Activated CD4-positive, alpha-beta T cell treated with anti-CD3 and anti-CD28 coated beads for 1 hour (primary cell): Measurements from ENCODE around the gene ARHGEF37.
"Not testable (repeated sequence)": the region's sequence is repeated elsewhere in the genome, so short reads cannot be mapped to it uniquely, and the experiment has no call there.

ENCODE experiments used
- DNase-seq: peaks from one replicate; pipeline ENCODE4 v3.0.0-alpha.2; 2020

Gene ARHGEF37

GRCh38 chr5:149632311-149633251 lies 51.3 kb downstream of the ARHGEF37 start:
- DNase-seq = no peak

GRCh38 chr5:149633476-149634350 lies 52.4 kb downstream of the ARHGEF37 start:
- no peak for DNase-seq

- no peak for DNase-seq
Measured at GRCh38 chr5:149635394-149635793, 54.1 kb downstream of the ARHGEF37 start.

- DNase-seq = no peak
Measured at GRCh38 chr5:149636191-149636860, 55.0 kb downstream of the ARHGEF37 start.

GRCh38 chr5:149636861-149637246 lies 55.6 kb downstream of the ARHGEF37 start:
- DNase-seq = no peak

GRCh38 chr5:149638136-149638535 lies 56.8 kb downstream of the ARHGEF37 start:
- no peak for DNase-seq

GRCh38 chr5:149638546-149639241 lies 57.4 kb downstream of the ARHGEF37 start:
- DNase-seq = no peak

- DNase-seq = no peak
Measured at GRCh38 chr5:149639737-149640136, 58.4 kb downstream of the ARHGEF37 start.

- no peak for DNase-seq
Measured at GRCh38 chr5:149640350-149640999, 59.2 kb downstream of the ARHGEF37 start.

- DNase-seq = no peak
Measured at GRCh38 chr5:149641000-149641576, 59.8 kb downstream of the ARHGEF37 start.

- DNase-seq = no peak
Measured at GRCh38 chr5:149641600-149641999, 60.3 kb downstream of the ARHGEF37 start.

- DNase-seq = no peak
Measured at GRCh38 chr5:149643781-149644180, 62.5 kb downstream of the ARHGEF37 start.

- DNase-seq = no peak
Measured at GRCh38 chr5:149644629-149645028, 63.3 kb downstream of the ARHGEF37 start.

GRCh38 chr5:149645236-149645635 lies 63.9 kb downstream of the ARHGEF37 start:
- no peak for DNase-seq

- DNase-seq = no peak
Measured at GRCh38 chr5:149645725-149646124, 64.4 kb downstream of the ARHGEF37 start.

GRCh38 chr5:149646564-149646963 lies 65.3 kb downstream of the ARHGEF37 start:
- DNase-seq = peak; percentile 19

- no peak for DNase-seq
Measured at GRCh38 chr5:149647334-149647733, 66.0 kb downstream of the ARHGEF37 start.

- not testable (repeated sequence) for DNase-seq
Measured at GRCh38 chr5:149648464-149649393, 67.4 kb downstream of the ARHGEF37 start.

- DNase-seq = not testable (repeated sequence)
Measured at GRCh38 chr5:149649730-149650129, 68.4 kb downstream of the ARHGEF37 start.

GRCh38 chr5:149651686-149652085 lies 70.4 kb downstream of the ARHGEF37 start:
- DNase-seq = no peak
